ENCODE data around the gene LCE5A.
A peak's percentile ranks its signal among the peaks of the same experiment; 100 is the strongest.

Gene LCE5A

GRCh38 chr1:152505083-152505482 lies 5.5 kb upstream of the LCE5A start:
- Mint-ChIP-seq H3K27ac (no peak overlapping the region), H3K9me3 (no peaks in the 10 kb centered on the region), H3K36me3 (no peaks in the 10 kb centered on the region), H3K4me3 (no peak overlapping the region), H3K4me1 (no peaks in the 10 kb centered on the region)
- ATAC-seq (no peak), DNase-seq (ENCODE audit: low spot score in 2 of 2) (no peak)

DNA sequence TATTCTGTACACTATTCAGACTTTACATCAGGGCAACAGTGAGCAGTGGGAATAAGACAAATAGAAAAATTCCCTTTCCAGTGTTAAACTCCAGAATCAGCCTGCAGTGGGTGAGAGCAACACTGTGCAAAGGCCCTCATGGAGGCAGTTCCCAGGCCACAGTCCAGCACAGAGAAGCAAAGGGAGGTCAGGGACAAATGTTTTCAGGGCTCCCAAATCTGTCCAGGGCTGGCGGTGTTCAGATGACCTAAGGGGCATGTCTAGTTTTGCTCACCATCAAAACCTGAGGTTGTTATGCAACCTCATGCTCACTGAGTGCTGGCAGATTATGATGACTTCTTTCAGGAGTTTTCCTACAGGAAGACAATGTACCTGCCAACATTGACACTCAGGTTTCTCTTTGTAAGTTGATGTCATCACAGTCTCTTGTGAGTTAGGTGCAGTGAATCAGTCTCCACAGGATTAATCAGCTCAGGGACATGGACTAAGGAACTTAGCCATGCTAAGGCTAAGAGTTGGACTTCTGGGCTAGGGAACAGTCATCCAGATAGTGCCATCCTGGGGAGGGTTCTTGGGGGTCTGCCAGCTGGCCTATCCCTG lies 3.6 kb upstream of the LCE5A start:
- DNase-seq (ENCODE audit: low spot score in 2 of 2) = no peak
- Mint-ChIP-seq H3K27ac (no peak overlapping the region), H3K4me3 (no peak overlapping the region), H3K36me3 (no peaks in the 10 kb centered on the region), H3K9me3 (no peaks in the 10 kb centered on the region), H3K4me1 (no peaks in the 10 kb centered on the region)
- no peak for ATAC-seq

DNA sequence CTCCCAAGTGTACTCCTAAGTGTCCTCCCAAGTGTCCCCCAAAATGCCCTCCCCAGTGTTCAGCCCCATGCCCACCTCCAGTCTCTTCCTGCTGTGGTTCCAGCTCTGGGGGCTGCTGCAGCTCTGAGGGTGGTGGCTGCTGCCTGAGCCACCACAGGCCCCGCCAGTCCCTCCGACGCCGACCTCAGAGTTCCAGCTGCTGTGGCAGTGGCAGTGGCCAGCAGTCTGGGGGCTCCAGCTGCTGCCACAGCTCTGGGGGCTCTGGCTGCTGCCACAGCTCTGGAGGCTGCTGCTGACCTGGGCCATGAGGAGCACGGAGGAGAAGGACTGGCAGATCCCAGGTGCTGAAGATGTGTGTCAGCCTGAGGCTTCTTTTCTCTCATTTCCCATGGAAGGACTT lies 993 bp downstream of the LCE5A start:
- Mint-ChIP-seq H3K27ac (no peak overlapping the region), H3K4me1 (no peaks in the 10 kb centered on the region), H3K9me3 (no peaks in the 10 kb centered on the region), H3K36me3 (no peaks in the 10 kb centered on the region), H3K4me3 (no peak overlapping the region)
- no peak for ATAC-seq
- DNase-seq (ENCODE audit: low spot score in 2 of 2) = no peak

DNA sequence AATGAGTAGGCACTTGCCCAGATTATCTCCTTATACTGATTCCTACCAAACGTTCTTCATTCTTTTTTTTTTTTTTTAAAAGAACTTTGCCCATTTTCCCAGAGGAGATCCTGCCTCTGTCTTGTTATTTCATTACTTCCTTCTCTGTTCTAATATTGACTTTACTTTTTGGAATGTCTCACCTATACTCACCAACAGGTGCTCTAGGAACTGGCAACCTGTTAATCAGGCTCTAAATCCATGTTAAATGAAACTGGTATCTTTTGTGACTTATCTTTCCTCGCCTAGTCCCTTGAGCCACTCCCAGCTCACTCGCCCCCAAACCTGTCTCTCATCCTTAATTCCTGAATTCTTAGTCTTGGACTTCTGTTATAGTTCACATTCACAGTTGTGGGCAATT lies 2.5 kb downstream of the LCE5A start:
- Mint-ChIP-seq H3K4me1 (no peaks in the 10 kb centered on the region), H3K27ac (no peak overlapping the region), H3K4me3 (no peak overlapping the region), H3K9me3 (no peaks in the 10 kb centered on the region), H3K36me3 (no peaks in the 10 kb centered on the region)
- ATAC-seq = no peak
- DNase-seq (ENCODE audit: low spot score in 2 of 2) = no peak

DNA sequence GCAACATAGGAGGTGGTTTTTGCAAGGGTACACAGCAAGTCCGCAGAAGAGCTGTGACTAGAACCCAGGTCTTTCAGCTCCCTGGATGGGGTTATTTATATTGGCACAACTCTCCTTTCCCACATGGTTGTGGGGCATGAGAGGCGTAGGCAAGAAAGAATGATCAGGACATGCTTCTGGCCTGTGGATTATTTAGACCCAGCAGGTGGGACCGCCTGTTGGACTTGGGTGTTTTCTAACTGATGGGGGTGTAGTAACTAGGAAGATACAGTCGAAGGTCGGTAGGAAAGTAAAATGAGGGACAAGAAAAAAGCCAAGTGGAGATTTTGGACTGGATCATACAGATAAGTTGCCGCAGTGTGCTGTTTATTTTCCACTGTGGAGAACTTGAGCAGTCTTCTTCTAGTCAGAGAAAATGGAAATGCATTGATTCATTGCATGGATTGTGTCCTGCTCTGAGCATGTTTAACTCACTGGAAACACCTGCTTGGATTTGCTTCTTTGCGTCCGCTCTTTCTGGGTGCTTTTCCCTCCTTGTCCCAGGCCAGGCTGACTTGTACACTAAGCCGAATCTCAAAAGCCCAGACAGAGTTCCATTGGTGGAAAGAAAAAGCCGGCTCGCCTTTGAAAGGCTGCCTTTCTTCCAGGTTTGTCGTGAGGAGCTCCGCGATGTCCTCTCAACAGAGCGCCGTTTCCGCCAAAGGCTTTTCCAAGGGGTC lies 4.3 kb downstream of the LCE5A start:
- H3K4me3 Mint-ChIP-seq = no peak overlapping the region
- H3K36me3 Mint-ChIP-seq = no peaks in the 10 kb centered on the region
- no peak for ATAC-seq
- no peak for DNase-seq (ENCODE audit: low spot score in 2 of 2)
- H3K27ac Mint-ChIP-seq = no peak overlapping the region
- no peaks in the 10 kb centered on the region for H3K9me3 Mint-ChIP-seq
- H3K4me1 Mint-ChIP-seq = no peaks in the 10 kb centered on the region

DNA sequence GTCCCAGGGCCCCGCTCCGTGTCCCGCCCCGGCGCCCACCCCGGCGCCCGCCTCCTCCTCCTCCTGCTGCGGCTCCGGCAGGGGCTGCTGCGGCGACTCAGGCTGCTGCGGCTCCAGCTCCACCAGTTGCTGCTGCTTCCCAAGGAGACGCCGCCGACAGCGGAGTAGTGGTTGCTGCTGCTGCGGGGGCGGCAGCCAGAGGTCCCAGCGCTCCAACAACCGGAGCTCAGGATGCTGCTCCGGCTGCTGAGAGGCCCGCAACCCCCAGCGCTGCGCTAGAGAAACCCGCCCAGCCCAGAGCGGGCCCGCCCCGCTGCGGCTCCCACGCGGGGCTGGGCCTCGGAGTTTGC lies 4.8 kb downstream of the LCE5A start:
- DNase-seq (ENCODE audit: low spot score in 2 of 2) (no peak), ATAC-seq (no peak)
- Mint-ChIP-seq H3K27ac (no peak overlapping the region), H3K4me1 (no peaks in the 10 kb centered on the region), H3K36me3 (no peaks in the 10 kb centered on the region), H3K4me3 (no peak overlapping the region), H3K9me3 (no peaks in the 10 kb centered on the region)

DNA sequence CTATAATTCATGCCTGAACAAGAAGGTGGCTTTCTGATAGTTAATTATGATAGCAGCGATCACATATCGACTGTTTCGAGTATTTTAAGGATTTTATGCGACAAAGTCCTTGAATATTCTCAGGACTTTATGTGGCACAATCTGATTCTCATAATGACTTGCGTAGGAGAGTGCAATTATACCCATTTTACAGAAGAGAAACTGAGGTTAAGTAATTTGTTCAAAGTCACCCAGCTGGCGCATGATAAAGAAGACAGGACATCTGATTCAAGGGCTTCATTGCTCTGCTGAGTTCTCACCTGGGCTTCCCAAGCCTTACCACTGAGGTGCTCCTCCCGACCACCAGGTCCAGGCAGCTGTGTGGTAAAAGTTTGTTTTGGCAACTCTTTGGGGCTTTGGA lies 5.5 kb downstream of the LCE5A start:
- H3K4me3 Mint-ChIP-seq = no peak overlapping the region
- no peaks in the 10 kb centered on the region for H3K4me1 Mint-ChIP-seq
- no peak overlapping the region for H3K27ac Mint-ChIP-seq
- DNase-seq (ENCODE audit: low spot score in 2 of 2) (no peak), ATAC-seq (no peak)
- H3K9me3 Mint-ChIP-seq = no peaks in the 10 kb centered on the region
- H3K36me3 Mint-ChIP-seq = no peaks in the 10 kb centered on the region

DNA sequence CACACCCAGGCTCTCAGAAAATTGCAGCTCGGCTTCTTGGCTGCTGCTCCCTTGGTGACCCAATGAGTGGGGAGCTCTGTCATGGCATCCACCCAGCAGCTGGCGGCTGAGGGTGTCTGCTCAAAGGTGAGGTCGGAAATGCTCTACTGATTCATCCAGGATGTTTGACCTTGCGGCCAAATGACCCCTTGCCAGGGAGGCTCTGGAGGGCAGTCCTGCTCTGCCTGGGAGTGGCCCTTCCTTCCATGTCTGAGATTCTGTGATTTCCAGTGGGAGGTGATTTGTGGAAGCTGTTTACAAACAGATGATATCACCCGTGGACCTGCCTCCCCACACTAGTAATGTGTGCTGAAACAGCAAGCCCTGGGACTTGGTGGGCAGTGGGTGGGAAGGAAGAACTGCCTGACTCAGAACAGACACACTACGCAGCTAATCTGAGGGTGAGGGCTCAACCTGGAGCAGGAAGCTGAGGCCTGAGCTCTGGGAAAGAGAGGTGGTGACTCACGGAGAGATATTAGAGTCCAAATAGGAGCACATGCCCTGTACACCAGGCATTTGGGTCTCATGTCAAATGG lies 6.7 kb downstream of the LCE5A start:
- no peak for DNase-seq (ENCODE audit: low spot score in 2 of 2)
- H3K4me3 Mint-ChIP-seq = no peak overlapping the region
- H3K9me3 Mint-ChIP-seq = no peaks in the 10 kb centered on the region
- no peak overlapping the region for H3K27ac Mint-ChIP-seq
- no peaks in the 10 kb centered on the region for H3K4me1 Mint-ChIP-seq
- H3K36me3 Mint-ChIP-seq = no peaks in the 10 kb centered on the region
- no peak for ATAC-seq

DNA sequence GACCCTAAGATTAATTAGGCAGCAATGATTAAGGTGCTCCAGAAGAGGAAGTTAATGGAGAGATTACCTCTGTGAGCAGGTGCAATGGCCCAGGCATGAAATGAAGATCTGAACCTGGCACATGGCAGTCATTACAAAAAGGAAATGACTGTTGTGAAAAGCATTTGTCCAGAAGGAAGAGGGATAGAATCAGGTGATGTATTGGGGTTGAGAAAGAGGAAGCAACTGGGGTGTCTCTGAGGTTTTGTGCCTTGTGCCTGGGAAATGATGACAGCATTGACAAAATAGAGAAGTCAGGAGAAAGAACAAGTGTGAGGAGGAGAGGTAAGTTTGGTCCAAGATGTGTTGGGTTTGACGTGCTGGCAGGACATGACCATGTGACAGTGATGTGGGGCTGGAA lies 9.2 kb downstream of the LCE5A start:
- no peak for ATAC-seq
- no peak overlapping the region for H3K27ac Mint-ChIP-seq
- DNase-seq (ENCODE audit: low spot score in 2 of 2) = no peak
- H3K4me3 Mint-ChIP-seq = no peak overlapping the region
- no peaks in the 10 kb centered on the region for H3K9me3 Mint-ChIP-seq
- no peaks in the 10 kb centered on the region for H3K36me3 Mint-ChIP-seq
- H3K4me1 Mint-ChIP-seq = no peaks in the 10 kb centered on the region

- Mint-ChIP-seq H3K36me3 (no peaks in the 10 kb centered on the region), H3K27ac (no peak overlapping the region), H3K9me3 (no peaks in the 10 kb centered on the region), H3K4me1 (no peaks in the 10 kb centered on the region), H3K4me3 (no peak overlapping the region)
- ATAC-seq (no peak), DNase-seq (ENCODE audit: low spot score in 2 of 2) (no peak)
Measured at GRCh38 chr1:152520561-152521090, 10.0 kb downstream of the LCE5A start.

DNA sequence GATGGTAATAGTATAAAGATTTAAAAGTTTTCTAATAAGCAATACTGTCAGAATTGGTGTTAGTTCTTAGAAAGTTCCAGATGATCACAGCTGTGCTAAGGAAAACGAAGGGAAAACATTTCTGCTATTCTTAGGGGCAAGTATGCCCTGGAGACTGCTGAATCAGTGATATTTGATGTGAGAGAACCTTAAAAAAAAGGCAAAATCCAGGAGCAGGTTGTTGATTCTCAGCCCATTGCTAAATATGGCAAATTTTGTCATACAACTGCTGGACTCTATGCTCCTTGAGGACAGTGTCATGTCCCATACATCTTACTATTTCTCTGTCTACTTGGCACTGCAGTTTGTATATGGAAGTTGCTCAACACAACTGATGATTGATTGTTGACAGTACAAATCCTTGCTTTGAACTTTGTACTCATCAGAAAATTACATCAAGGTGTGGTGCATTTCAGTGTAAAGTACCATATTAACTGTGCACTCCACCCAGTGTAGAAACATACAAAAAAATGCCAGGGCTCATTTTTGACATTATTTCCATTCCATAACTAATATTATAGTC lies 14.6 kb downstream of the LCE5A start:
- Mint-ChIP-seq H3K4me1 (no peaks in the 10 kb centered on the region), H3K36me3 (no peaks in the 10 kb centered on the region), H3K4me3 (no peak overlapping the region), H3K9me3 (no peaks in the 10 kb centered on the region), H3K27ac (no peak overlapping the region)
- DNase-seq (ENCODE audit: low spot score in 2 of 2) = no peak
- no peak for ATAC-seq

- peak; percentile 18 to 64 for DNase-seq (ENCODE audit: low spot score in 2 of 2)
- no peak overlapping the region for H3K27ac Mint-ChIP-seq
- no peaks in the 10 kb centered on the region for H3K9me3 Mint-ChIP-seq
Measured at GRCh38 chr1:152533327-152533938, 22.8 kb downstream of the LCE5A start.

DNA sequence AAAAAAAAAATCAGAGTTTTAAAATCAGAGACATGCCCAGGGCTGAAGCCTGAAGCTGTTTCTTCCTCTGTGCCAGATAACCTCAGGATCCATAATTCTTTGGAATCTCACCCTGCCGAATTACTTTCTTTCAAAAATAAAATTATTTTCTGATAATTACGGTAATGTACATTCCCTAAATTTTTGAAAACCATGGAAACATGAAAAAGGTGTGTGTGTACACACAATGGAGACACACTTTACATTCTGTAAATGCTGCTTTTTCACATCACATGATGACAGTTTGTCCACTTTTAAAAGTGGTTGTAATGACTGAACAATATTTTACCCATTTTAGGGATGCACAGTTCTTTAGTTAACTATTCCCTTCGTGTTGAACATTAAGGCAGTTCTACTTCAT lies 25.2 kb downstream of the LCE5A start:
- ATAC-seq = no peak
- H3K4me3 Mint-ChIP-seq = no peak overlapping the region
- no peak for DNase-seq (ENCODE audit: low spot score in 2 of 2)

More at GRCh38 chr1:152533327-152533938, 22.8 kb downstream of the LCE5A start:
- H3K36me3 Mint-ChIP-seq = no peaks in the 10 kb centered on the region
- no peaks in the 10 kb centered on the region for H3K4me1 Mint-ChIP-seq
- H3K4me3 Mint-ChIP-seq = no peak overlapping the region
- ATAC-seq = no peak

GRCh38 chr1:152537496-152537895 lies 26.9 kb downstream of the LCE5A start:
- no peak for ATAC-seq
- no peaks in the 10 kb centered on the region for H3K4me1 Mint-ChIP-seq
- no peak overlapping the region for H3K27ac Mint-ChIP-seq
- no peak for DNase-seq (ENCODE audit: low spot score in 2 of 2)
- no peaks in the 10 kb centered on the region for H3K9me3 Mint-ChIP-seq
- H3K4me3 Mint-ChIP-seq = no peak overlapping the region
- H3K36me3 Mint-ChIP-seq = no peaks in the 10 kb centered on the region

More for the DNA sequence above, 25.2 kb downstream of the LCE5A start:
- Mint-ChIP-seq H3K9me3 (no peaks in the 10 kb centered on the region), H3K36me3 (no peaks in the 10 kb centered on the region), H3K27ac (no peak overlapping the region), H3K4me1 (no peaks in the 10 kb centered on the region)

DNA sequence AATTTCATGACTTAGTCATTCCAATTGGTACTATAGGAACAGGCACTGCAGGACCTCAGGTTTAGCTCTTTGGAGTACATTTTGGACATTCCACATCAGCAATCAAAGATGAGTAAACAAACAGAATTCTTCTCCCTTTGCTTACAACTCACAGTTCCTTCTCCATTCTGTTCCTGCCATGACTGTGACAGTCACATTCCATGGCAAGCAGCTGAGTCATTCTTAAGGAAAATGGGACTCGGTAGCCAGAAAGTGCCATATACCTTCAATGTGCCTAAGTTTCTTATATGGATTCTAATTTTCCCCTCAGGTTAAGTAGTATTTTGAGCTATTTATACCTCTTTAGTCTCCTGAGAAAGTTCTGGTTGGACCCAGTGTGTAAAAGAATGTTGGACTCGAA lies 29.3 kb downstream of the LCE5A start:
- Mint-ChIP-seq H3K36me3 (no peaks in the 10 kb centered on the region), H3K4me3 (no peak overlapping the region), H3K27ac (no peak overlapping the region), H3K9me3 (no peaks in the 10 kb centered on the region), H3K4me1 (no peaks in the 10 kb centered on the region)
- ATAC-seq = no peak
- no peak for DNase-seq (ENCODE audit: low spot score in 2 of 2)

All from stimulated activated effector memory CD8-positive, alpha-beta T cell treated with anti-CD3 and anti-CD28 coated beads, Interleukin-12 subunit alpha, Interleukin-12 subunit beta, amount 100 ng/mL, for 72 hours (primary cell).